D721Med (cell line): ENCODE results near the gene ADAMTSL1.
"Not testable (repeated sequence)": the region's sequence is repeated elsewhere in the genome, so short reads cannot be mapped to it uniquely, and the experiment has no call there.

Source experiments
- DNase-seq: peaks from one replicate; pipeline ENCODE4 v3.0.0; 2011; ENCODE audit warnings: low spot score; ENCODE audit not compliant: insufficient read length
- FAIRE-seq: peaks from 2 replicates; lab custom pipeline; 2011; peaks lifted over from hg19 to GRCh38; lab: Jason Lieb, UNC
- TF ChIP-seq, protein P1 (sequence below): IDR thresholded peaks from 2 replicates; pipeline ENCODE4 v1.5.1; 2012; ENCODE audit warnings: mild to moderate bottlenecking, control low read depth; ENCODE audit not compliant: insufficient read depth; ENCODE audit errors: missing control alignments

Gene ADAMTSL1

DNA sequence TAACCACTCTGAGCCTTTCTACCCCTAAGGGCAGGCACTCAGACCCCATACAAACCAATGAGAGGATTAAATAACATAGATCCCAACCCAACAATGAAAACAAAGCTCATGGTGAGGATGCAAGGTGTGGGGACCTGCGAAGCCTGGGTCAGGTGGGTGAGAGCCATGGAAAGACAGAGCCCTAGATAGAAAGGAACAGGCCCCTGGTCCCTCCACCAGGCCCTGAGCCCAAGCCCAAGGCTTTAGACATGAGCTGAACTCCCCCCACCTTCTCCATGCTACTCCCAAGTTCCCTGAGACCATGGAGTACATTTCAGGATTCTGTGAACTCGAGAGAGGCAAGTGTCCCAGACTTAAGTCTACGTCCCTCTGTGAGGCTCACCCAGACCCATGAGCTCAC lies 452.6 kb downstream of the ADAMTSL1 start:
- no peak for DNase-seq
- TF ChIP-seq, protein P1, sequence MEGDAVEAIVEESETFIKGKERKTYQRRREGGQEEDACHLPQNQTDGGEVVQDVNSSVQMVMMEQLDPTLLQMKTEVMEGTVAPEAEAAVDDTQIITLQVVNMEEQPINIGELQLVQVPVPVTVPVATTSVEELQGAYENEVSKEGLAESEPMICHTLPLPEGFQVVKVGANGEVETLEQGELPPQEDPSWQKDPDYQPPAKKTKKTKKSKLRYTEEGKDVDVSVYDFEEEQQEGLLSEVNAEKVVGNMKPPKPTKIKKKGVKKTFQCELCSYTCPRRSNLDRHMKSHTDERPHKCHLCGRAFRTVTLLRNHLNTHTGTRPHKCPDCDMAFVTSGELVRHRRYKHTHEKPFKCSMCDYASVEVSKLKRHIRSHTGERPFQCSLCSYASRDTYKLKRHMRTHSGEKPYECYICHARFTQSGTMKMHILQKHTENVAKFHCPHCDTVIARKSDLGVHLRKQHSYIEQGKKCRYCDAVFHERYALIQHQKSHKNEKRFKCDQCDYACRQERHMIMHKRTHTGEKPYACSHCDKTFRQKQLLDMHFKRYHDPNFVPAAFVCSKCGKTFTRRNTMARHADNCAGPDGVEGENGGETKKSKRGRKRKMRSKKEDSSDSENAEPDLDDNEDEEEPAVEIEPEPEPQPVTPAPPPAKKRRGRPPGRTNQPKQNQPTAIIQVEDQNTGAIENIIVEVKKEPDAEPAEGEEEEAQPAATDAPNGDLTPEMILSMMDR = no peak
- no peak for FAIRE-seq

DNA sequence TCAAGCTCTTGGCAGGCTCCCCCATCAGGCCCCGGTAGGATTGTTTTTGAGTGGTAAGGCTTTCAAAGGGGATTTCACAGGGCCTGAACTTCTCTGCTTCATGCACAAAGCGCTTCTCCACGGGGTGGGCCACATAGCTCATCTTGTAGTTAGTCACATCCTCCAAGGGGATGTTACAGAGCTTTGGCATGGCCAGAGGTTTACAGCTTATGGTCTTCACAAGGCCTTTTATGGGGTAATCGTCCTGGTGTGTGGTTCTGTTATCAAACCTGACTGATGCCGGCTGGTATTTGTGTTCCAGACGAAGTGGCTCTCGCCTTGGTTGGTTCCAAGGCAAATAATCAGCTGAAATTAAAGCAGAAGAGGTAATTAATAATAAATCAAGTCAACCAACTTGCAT lies 454.8 kb downstream of the ADAMTSL1 start:
- no peak for FAIRE-seq
- TF ChIP-seq, protein P1 = no peak
- no peak for DNase-seq

DNA sequence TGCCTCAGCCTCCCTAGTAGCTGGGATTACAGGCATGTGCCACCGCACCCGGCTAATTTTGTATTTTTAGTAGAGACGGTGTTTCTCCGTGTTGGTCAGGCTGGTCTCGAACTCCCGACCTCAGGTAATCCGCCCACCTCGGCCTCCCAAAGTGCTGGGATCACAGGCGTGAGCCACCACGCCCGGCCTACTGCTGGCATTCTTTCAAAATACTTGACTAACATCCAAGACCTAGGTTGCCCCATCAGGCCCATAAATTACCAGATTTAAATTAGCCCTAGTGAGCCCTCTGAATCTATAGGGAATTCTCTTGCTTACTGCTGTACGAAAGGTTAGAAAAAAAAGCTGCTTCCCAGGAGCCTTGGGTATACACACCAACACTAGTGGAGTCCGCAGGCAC lies 456.7 kb downstream of the ADAMTSL1 start:
- not testable (repeated sequence) for DNase-seq, FAIRE-seq

DNA sequence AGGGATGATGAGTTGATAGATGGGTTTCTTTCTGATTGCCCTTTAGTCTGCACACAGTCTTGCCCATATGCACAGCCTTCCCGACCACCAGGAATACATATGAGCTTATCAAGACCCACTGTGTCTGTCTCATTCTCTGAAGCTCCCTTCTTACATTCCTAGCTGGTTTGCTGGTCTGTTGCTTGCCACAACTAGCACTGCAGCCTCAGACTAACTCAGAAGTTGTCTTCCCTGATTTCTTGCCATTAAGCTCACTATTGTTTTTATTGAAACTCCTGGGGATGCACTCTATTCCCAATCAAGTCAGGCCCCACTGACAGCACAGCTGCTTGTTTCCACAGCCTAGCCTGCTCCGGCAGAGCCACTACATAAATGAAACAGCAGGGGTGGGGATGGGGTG lies 461.6 kb downstream of the ADAMTSL1 start:
- TF ChIP-seq, protein P1 = no peak
- DNase-seq (no peak), FAIRE-seq (no peak)

GRCh38 chr9:18936094-18936871 lies 462.3 kb downstream of the ADAMTSL1 start:
- DNase-seq (no peak), FAIRE-seq (no peak)
- TF ChIP-seq, protein P1 = no peak

GRCh38 chr9:18939943-18940342 lies 466.0 kb downstream of the ADAMTSL1 start:
- FAIRE-seq (no peak), DNase-seq (no peak)
- TF ChIP-seq, protein P1 = no peak

GRCh38 chr9:18941060-18941740 lies 467.2 kb downstream of the ADAMTSL1 start:
- TF ChIP-seq, protein P1 = no peak
- no peak for DNase-seq
- no peak for FAIRE-seq
